Gastrocnemius medialis (tissue), 4 donors: ENCODE measurements around the gene MCOLN3. TPM values are rescaled to one million over a fixed set of nuclear protein-coding genes. Genes with fewer than 3 reads are reported as not detected.
A peak's percentile ranks its signal among the peaks of the same experiment; 100 is the strongest.

Experiments used
- ATAC-seq, 2 donors: fragments of 150-250 bp; one replicate each; pipeline ENCODE4 v1.9.1; 2016
- DNase-seq, 2 donors: peaks; one replicate each; pipeline ENCODE4 v3.0.0-alpha.2; 2019
- H3K27ac ChIP-seq, 4 donors: fragments of 200-600 bp; sonication (generic); 1 replicate in 1 of 4; 2 replicates in 3 of 4; pipeline ENCODE4 v1.5.1; 2016 to 2018; ENCODE audit warnings: mild to moderate bottlenecking in 2 of 4, moderate library complexity in 1 of 4
- H3K27me3 ChIP-seq, 3 donors: fragments of 200-600 bp; sonication (generic) in 2 of 3; 1 replicate in 1 of 3; 2 replicates in 2 of 3; pipeline versions ENCODE4 v1.5.1 to v1.6.0; 2016 to 2019; ENCODE audit warnings: mild to moderate bottlenecking in 1 of 3, moderate library complexity in 1 of 3
- H3K36me3 ChIP-seq, 2 donors: fragments of 200-600 bp; sonication (generic) in 1 of 2; one replicate each; pipeline ENCODE4 v1.5.1; 2017 to 2018
- H3K4me1 ChIP-seq, 2 donors: fragments of 200-600 bp; sonication (generic) in 1 of 2; one replicate each; pipeline ENCODE4 v1.5.1; 2016 to 2017; ENCODE audit warnings: mild to moderate bottlenecking in 2 of 2
- H3K4me3 ChIP-seq, 4 donors: fragments of 200-600 bp; sonication (generic) in 3 of 4; 1 replicate in 1 of 4; 2 replicates in 3 of 4; pipeline ENCODE4 v1.5.1; 2016 to 2019; ENCODE audit warnings: mild to moderate bottlenecking in 2 of 4
- H3K9me3 ChIP-seq, 3 donors: fragments of 200-600 bp; sonication (generic) in 2 of 3; 1 replicate in 1 of 3; 2 replicates in 2 of 3; pipeline ENCODE4 v1.5.1; 2016 to 2019
- POLR2A ChIP-seq, 2 donors: fragments of 450-650 bp; IDR thresholded peaks; one replicate each; pipeline ENCODE4 v1.6.1; 2017; ENCODE audit warnings: antibody characterized with exemption in 2 of 2, mild to moderate bottlenecking in 2 of 2, moderate library complexity in 2 of 2
- in situ Hi-C, 4 donors: fragments of 200-750 bp; cut with MboI; loops; one replicate each; pipeline versions ENCODE4 v1.15.0 to v1.8.0; 2017; ENCODE audit warnings: low sequenced_read_pairs in 4 of 4
- intact Hi-C: fragments of 100-400 bp; cut with DNase I; formaldehyde crosslinking; loops from one replicate; pipeline ENCODE4 v1.15.1; 2023; ENCODE audit warnings: low total_unique reads
- total RNA-seq, 4 donors: library from RNA; depleted of rRNA; stranded (reverse); fragments of >200 nt; gene quantifications; one replicate each; pipeline versions ENCODE4 v1.1.0 to v1.2.3, GENCODE V29; 2016
- TF ChIP-seq, protein P1 (sequence below), 5 experiments: fragments of 450-650 bp in 3 of 5; fragments of 200-600 bp in 2 of 5; sonication (generic) in 2 of 5; IDR thresholded peaks in 4 of 5; conservative IDR thresholded peaks in 1 of 5; 1 replicate in 4 of 5; 2 replicates in 1 of 5; pipeline ENCODE4 v1.5.1; 2016 to 2019; ENCODE audit warnings: antibody characterized with exemption in 5 of 5, mild to moderate bottlenecking in 3 of 5, moderate library complexity in 3 of 5

Gene MCOLN3
- total RNA-seq, 4 donors from 2014 or later, result 0.19 to 0.61 (median 0.33) TPM

DNA sequence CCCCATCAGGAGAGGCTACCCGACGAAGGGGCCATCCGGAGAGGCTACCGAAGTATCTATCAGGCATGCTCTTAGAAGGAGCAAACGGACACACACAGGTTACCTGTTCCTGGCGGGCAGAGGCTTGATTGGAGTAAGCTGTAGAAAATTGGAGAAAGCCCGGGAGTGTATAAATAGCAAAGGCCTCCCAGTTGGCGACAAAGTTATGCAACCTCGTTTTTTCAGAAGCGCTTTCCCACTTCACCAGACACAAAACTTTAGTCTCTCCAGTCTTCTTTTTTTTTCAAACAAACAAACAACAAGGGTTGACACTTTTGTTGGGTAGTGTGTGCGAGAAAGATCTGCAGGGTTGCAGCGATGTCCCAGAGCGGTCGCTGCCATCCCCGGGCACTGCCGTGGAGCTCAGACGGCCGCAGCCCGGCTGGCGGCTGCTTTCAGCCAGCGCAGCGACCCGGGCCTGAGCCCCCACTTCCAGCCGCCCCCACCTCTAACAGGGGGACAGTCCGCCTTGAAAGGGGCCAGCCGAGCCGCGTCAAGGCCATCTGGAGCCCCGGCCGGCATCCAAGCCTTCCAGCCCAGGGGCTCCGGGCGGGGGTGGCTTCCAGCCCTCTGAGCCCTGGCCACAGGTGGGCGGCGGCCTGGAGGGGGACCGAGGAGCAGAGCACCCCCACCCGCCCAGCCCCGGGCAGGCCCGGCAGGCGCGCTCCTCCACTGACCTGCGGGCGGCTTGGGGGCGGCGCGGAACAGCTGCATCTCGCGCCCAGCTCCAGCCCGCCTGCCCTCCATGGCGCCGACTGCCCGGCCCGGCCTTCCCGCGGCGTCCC, 616 bp downstream of the MCOLN3 start:
- in situ Hi-C loops (no loop called here), intact Hi-C loops (no loop called here)
- DNase-seq, result no peak
- H3K4me1 ChIP-seq, result no peaks in the 10 kb centered on the region
- TF ChIP-seq, protein P1, sequence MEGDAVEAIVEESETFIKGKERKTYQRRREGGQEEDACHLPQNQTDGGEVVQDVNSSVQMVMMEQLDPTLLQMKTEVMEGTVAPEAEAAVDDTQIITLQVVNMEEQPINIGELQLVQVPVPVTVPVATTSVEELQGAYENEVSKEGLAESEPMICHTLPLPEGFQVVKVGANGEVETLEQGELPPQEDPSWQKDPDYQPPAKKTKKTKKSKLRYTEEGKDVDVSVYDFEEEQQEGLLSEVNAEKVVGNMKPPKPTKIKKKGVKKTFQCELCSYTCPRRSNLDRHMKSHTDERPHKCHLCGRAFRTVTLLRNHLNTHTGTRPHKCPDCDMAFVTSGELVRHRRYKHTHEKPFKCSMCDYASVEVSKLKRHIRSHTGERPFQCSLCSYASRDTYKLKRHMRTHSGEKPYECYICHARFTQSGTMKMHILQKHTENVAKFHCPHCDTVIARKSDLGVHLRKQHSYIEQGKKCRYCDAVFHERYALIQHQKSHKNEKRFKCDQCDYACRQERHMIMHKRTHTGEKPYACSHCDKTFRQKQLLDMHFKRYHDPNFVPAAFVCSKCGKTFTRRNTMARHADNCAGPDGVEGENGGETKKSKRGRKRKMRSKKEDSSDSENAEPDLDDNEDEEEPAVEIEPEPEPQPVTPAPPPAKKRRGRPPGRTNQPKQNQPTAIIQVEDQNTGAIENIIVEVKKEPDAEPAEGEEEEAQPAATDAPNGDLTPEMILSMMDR (IDR thresholded peaks at IDR 0.05 in 4 of 5, conservative IDR thresholded peaks at IDR 0.05 in 1 of 5), result no peak
- no peak for TF ChIP-seq POLR2A (IDR thresholded peaks at IDR 0.05)
- H3K36me3 ChIP-seq, result no peaks in the 10 kb centered on the region
- ATAC-seq, result peak in 1 of 2 donors; percentile 41
- H3K27me3 ChIP-seq, result peaks cover 43 to 65% (median 56%) of the 10 kb centered on the region in 3 donors
- peak overlapping the region; percentile 28 to 49 (median 43) for H3K4me3 ChIP-seq
- H3K9me3 ChIP-seq, result no peaks in the 10 kb centered on the region
- no peak overlapping the region for H3K27ac ChIP-seq

DNA sequence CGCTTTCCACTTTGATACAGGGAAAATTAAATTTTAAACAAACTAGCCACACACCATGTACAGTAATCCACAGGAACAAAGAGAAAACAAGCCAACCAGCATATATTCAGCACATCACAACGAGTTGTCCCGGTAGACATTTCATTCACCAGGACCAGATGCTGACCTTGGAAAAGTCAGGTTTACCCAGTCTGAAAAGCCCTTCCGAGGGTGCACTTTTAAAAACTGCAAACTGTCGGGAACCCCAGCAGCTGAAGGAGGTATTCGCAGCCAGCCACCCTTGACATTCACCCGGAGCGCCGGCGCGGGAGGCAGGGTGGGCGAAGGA, 1.2 kb downstream of the MCOLN3 start:
- no peak for ATAC-seq
- DNase-seq, result no peak
- in situ Hi-C loops (no loop called here), intact Hi-C loops (no loop called here)
- no peak for TF ChIP-seq POLR2A (IDR thresholded peaks at IDR 0.05)
- TF ChIP-seq, protein P1 (IDR thresholded peaks at IDR 0.05 in 4 of 5, conservative IDR thresholded peaks at IDR 0.05 in 1 of 5), result no peak
- Histone ChIP-seq H3K27ac (no peak overlapping the region), H3K4me1 (no peaks in the 10 kb centered on the region), H3K27me3 (peaks cover 43 to 65% (median 56%) of the 10 kb centered on the region in 3 donors), H3K9me3 (no peaks in the 10 kb centered on the region), H3K36me3 (no peaks in the 10 kb centered on the region), H3K4me3 (peak overlapping the region in 2 of 4 donors; percentile 39 to 49)

GRCh38 chr1:85042413-85042812, 5.9 kb downstream of the MCOLN3 start:
- no peaks in the 10 kb centered on the region for H3K36me3 ChIP-seq
- ATAC-seq (no peak), DNase-seq (no peak)
- no peak for TF ChIP-seq POLR2A (IDR thresholded peaks at IDR 0.05)
- TF ChIP-seq, protein P1 (IDR thresholded peaks at IDR 0.05 in 4 of 5, conservative IDR thresholded peaks at IDR 0.05 in 1 of 5), result no peak
- no peaks in the 10 kb centered on the region for H3K9me3 ChIP-seq
- H3K27me3 ChIP-seq, result peaks cover 17 to 33% (median 22%) of the 10 kb centered on the region in 3 donors
- H3K27ac ChIP-seq, result no peak overlapping the region
- no peak overlapping the region for H3K4me3 ChIP-seq
- in situ Hi-C loops (no loop called here), intact Hi-C loops (no loop called here)
- no peaks in the 10 kb centered on the region for H3K4me1 ChIP-seq

GRCh38 chr1:85041793-85042192, 6.5 kb downstream of the MCOLN3 start:
- ATAC-seq (no peak), DNase-seq (no peak)
- intact Hi-C loops, result no loop called here
- Histone ChIP-seq H3K9me3 (no peaks in the 10 kb centered on the region), H3K27me3 (peaks cover 11 to 27% (median 15%) of the 10 kb centered on the region in 3 donors), H3K4me3 (no peak overlapping the region), H3K4me1 (no peaks in the 10 kb centered on the region), H3K36me3 (no peaks in the 10 kb centered on the region), H3K27ac (no peak overlapping the region)
- no peak for TF ChIP-seq POLR2A (IDR thresholded peaks at IDR 0.05)
- TF ChIP-seq, protein P1 (IDR thresholded peaks at IDR 0.05 in 4 of 5, conservative IDR thresholded peaks at IDR 0.05 in 1 of 5), result no peak
- in situ Hi-C loops, result no loop called here
